Caco-2 (cell line): ENCODE measurements around the gene FREY1. TPM values are rescaled to one million over a fixed set of nuclear protein-coding genes. Genes with fewer than 3 reads are reported as not detected.

Experiments
- BruUV-seq: library from RNA; stranded (reverse); fragments of 400-500 nt; replicated peaks from 2 replicates; lab custom pipeline; 2021; lab: Mats Ljungman, UMichigan
- CTCF ChIA-PET: fragments of 300-600 bp; sonication (Branson Sonifier 250); formaldehyde crosslinking; loops from one replicate; lab custom pipeline; 2022; ENCODE audit warnings: antibody characterized with exemption; lab: Charles Lee
- POLR2A ChIA-PET: fragments of 300-600 bp; sonication (Branson Sonifier 250); formaldehyde crosslinking; loops from one replicate; lab custom pipeline; 2022; ENCODE audit warnings: antibody characterized with exemption; lab: Charles Lee
- DNase-seq, 2 experiments: peaks; one replicate each; pipeline versions ENCODE4 v3.0.0 to v3.0.0-alpha.2; 2020 to 2022
- H3K27me3 ChIP-seq: replicated peaks from 2 replicates; pipeline ENCODE4 v1.6.0; 2011; ENCODE audit warnings: low read length; ENCODE audit not compliant: control insufficient read depth, insufficient read depth
- H3K36me3 ChIP-seq: 2 replicates; pipeline ENCODE4 v1.5.1; 2011; ENCODE audit warnings: low read length; ENCODE audit not compliant: control insufficient read depth, insufficient read depth
- H3K4me1 ChIP-seq: fragments of 250-450 bp; sonication (Bioruptor Pico); 2 replicates; pipeline ENCODE4 v1.5.1; 2020; ENCODE audit warnings: mild to moderate bottlenecking
- H3K4me3 ChIP-seq: 2 replicates; pipeline ENCODE4 v1.5.1; 2011; ENCODE audit warnings: low read depth, mild to moderate bottlenecking, control low read depth, low read length
- H3K9me3 ChIP-seq: fragments of 250-450 bp; sonication (Bioruptor Pico); 2 replicates; pipeline ENCODE4 v1.5.1; 2020; ENCODE audit warnings: mild to moderate bottlenecking, moderate library complexity
- H3K27ac Mint-ChIP-seq: one replicate; pipeline ENCODE4 v1.8.0; 2022; ENCODE audit warnings: mixed read lengths; ENCODE audit not compliant: unreplicated experiment
- H3K27me3 Mint-ChIP-seq: one replicate; pipeline ENCODE4 v1.8.0; 2022; ENCODE audit warnings: mixed read lengths; ENCODE audit not compliant: insufficient read depth, unreplicated experiment
- H3K36me3 Mint-ChIP-seq: one replicate; pipeline ENCODE4 v1.8.0; 2022; ENCODE audit warnings: mild to moderate bottlenecking, mixed read lengths; ENCODE audit not compliant: insufficient read depth, unreplicated experiment
- H3K4me1 Mint-ChIP-seq: one replicate; pipeline ENCODE4 v1.8.0; 2022; ENCODE audit warnings: low read depth, mixed read lengths; ENCODE audit not compliant: unreplicated experiment
- H3K4me3 Mint-ChIP-seq: one replicate; pipeline ENCODE4 v1.8.0; 2022; ENCODE audit warnings: mild to moderate bottlenecking, moderate library complexity, mixed read lengths; ENCODE audit not compliant: unreplicated experiment
- H3K9me3 Mint-ChIP-seq: one replicate; pipeline ENCODE4 v1.8.0; 2022; ENCODE audit warnings: mixed read lengths; ENCODE audit not compliant: unreplicated experiment
- CTCF ChIP-seq, 2 experiments: fragments of 200-600 bp in 1 of 2; IDR thresholded peaks; 1 replicate in 1 of 2; 2 replicates in 1 of 2; pipeline versions ENCODE4 v1.5.1 to v1.8.0; 2011 to 2022; ENCODE audit warnings: antibody characterized with exemption in 1 of 2, control low read depth in 1 of 2, inconsistent platforms in 1 of 2, low read depth in 1 of 2, low read length in 1 of 2, mild to moderate bottlenecking in 1 of 2, moderate library complexity in 1 of 2; ENCODE audit not compliant: insufficient read depth in 1 of 2, severe bottlenecking in 1 of 2, unreplicated experiment in 1 of 2
- intact Hi-C: fragments of 100-400 bp; cut with micrococcal nuclease; formaldehyde crosslinking; loops from one replicate; pipeline ENCODE4 v1.10.0; 2022; ENCODE audit not compliant: unreplicated experiment
- total RNA-seq: library from RNA; stranded (reverse); gene quantifications from 2 replicates; pipeline ENCODE4 v1.2.3, GENCODE V29; 2022

FREY1 gene
- total RNA-seq, 1 experiment from 2014 or later, result 1.2 TPM

- Histone ChIP-seq H3K27me3 (no peaks in the 10 kb centered on the region), H3K9me3 (no peaks in the 10 kb centered on the region), H3K4me3 (no peak overlapping the region), H3K4me1 (peaks cover 4% of the 10 kb centered on the region), H3K36me3 (no peaks in the 10 kb centered on the region)
- Mint-ChIP-seq H3K4me1 (peaks cover 8% of the 10 kb centered on the region), H3K4me3 (no peak overlapping the region), H3K27me3 (no peaks in the 10 kb centered on the region), H3K36me3 (peaks cover 41% of the 10 kb centered on the region), H3K27ac (no peak overlapping the region), H3K9me3 (no peaks in the 10 kb centered on the region)
- intact Hi-C loops, result no loop called here
- no TSS peak for BruUV-seq
- ChIA-PET CTCF (no interaction called here), POLR2A (no interaction called here)
- no peak for TF ChIP-seq CTCF (IDR thresholded peaks at IDR 0.05; ENCODE audit: insufficient read depth in 1 of 2, low read depth in 1 of 2, low read length in 1 of 2, severe bottlenecking in 1 of 2, unreplicated experiment in 1 of 2)
- no peak for DNase-seq
Measured at GRCh38 chr11:45904309-45904915, 2.7 kb downstream of the FREY1 start.

- Histone ChIP-seq H3K4me1 (peaks cover 10% of the 10 kb centered on the region), H3K9me3 (no peaks in the 10 kb centered on the region), H3K27me3 (no peaks in the 10 kb centered on the region), H3K36me3 (no peaks in the 10 kb centered on the region), H3K4me3 (no peak overlapping the region)
- CTCF ChIA-PET, result no interaction called here
- no peak for DNase-seq
- peaks cover 8% of the 10 kb centered on the region for H3K4me1 Mint-ChIP-seq
- POLR2A ChIA-PET, result no interaction called here
- no peak overlapping the region for H3K27ac Mint-ChIP-seq
- no TSS peak for BruUV-seq
- no peak overlapping the region for H3K4me3 Mint-ChIP-seq
- peaks cover 28% of the 10 kb centered on the region for H3K36me3 Mint-ChIP-seq
- intact Hi-C loops, result no loop called here
- H3K9me3 Mint-ChIP-seq, result no peaks in the 10 kb centered on the region
- TF ChIP-seq CTCF (IDR thresholded peaks at IDR 0.05; ENCODE audit: insufficient read depth in 1 of 2, low read depth in 1 of 2, low read length in 1 of 2, severe bottlenecking in 1 of 2, unreplicated experiment in 1 of 2), result no peak
- H3K27me3 Mint-ChIP-seq, result peaks cover 3% of the 10 kb centered on the region
Measured at GRCh38 chr11:45902452-45903380, 4.4 kb downstream of the FREY1 start.

DNA sequence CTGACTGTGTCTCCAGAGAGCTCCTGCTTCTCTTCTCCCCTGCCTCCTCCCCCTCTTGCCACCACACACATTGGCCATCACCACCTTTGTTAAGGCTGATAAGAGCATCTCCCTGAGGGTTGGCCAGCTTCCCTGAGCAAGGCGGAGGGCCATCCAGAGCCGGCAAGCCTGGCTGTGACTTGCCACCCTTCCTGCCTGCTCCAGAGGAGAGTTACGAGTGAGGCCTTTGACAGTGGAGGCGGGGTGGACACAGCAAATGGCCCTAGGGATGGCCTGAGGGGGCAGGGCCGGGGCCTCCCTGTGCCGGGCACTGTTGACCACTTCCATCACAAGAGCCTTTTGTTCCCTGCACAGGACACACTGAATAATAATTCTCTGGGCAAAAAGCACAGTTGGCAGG lies 5.4 kb downstream of the FREY1 start:
- no peaks in the 10 kb centered on the region for H3K9me3 Mint-ChIP-seq
- no TSS peak for BruUV-seq
- no peaks in the 10 kb centered on the region for H3K27me3 ChIP-seq
- H3K27me3 Mint-ChIP-seq, result peaks cover 4% of the 10 kb centered on the region
- H3K4me1 Mint-ChIP-seq, result peaks cover 8% of the 10 kb centered on the region
- DNase-seq, result no peak
- no peaks in the 10 kb centered on the region for H3K36me3 ChIP-seq
- ChIA-PET POLR2A (no interaction called here), CTCF (interaction anchor here (0.6 kb wide), 1 partner anchor 55 kb away, joined by 3 read pairs; no protein-coding TSS in a partner anchor)
- no peak overlapping the region for H3K4me3 Mint-ChIP-seq
- no peak for TF ChIP-seq CTCF (IDR thresholded peaks at IDR 0.05; ENCODE audit: insufficient read depth in 1 of 2, low read depth in 1 of 2, low read length in 1 of 2, severe bottlenecking in 1 of 2, unreplicated experiment in 1 of 2)
- peaks cover 10% of the 10 kb centered on the region for H3K4me1 ChIP-seq
- H3K36me3 Mint-ChIP-seq, result peaks cover 22% of the 10 kb centered on the region
- no peaks in the 10 kb centered on the region for H3K9me3 ChIP-seq
- no peak overlapping the region for H3K4me3 ChIP-seq
- intact Hi-C loops, result no loop called here
- no peak overlapping the region for H3K27ac Mint-ChIP-seq
